K562 (cell line): ENCODE measurements around the gene P3H4. TPM values are rescaled to one million over a fixed set of nuclear protein-coding genes. Genes with fewer than 3 reads are reported as not detected.

Experiments used
- ATAC-seq: fragments of 200-7000 bp; cut with Tn5 transposase; 3 replicates; pipeline ENCODE4 v1.9.1; 2020; ENCODE audit warnings: moderate library complexity
- BruUV-seq: library from RNA; stranded (reverse); fragments of 400-500 nt; replicated peaks from 2 replicates; lab custom pipeline; 2021; lab: Mats Ljungman, UMichigan
- CTCF ChIA-PET: fragments of 300-600 bp; formaldehyde crosslinking; extraction: SDS; loops from one replicate; lab custom pipeline; 2021; ENCODE audit warnings: low intra/inter-chr PET ratio; lab: Yijun Ruan, JAX
- POLR2A ChIA-PET: fragments of 300-600, 350-650 bp; sonication (Branson Sonifier 250); formaldehyde crosslinking; extraction: SDS; loops from one replicate; lab custom pipeline; 2021; ENCODE audit warnings: antibody characterized with exemption, inconsistent platforms; lab: Yijun Ruan, JAX
- DNase-seq, 4 experiments: peaks; one replicate each; pipeline versions ENCODE4 v3.0.0 to v3.0.0-alpha.2; 2011 to 2018; ENCODE audit warnings: low spot score in 3 of 4, mixed read lengths in 3 of 4; ENCODE audit errors: extremely low read depth in 1 of 4
- FAIRE-seq: peaks from 2 replicates; lab custom pipeline; 2011; peaks lifted over from hg19 to GRCh38; lab: Jason Lieb, UNC
- H2AFZ ChIP-seq: 2 replicates; pipeline ENCODE4 v1.6.0; 2011; ENCODE audit warnings: low read depth, low read length, control low read depth, inconsistent platforms
- H3K27ac ChIP-seq: fragments of 200-600 bp; 3 replicates; pipeline ENCODE4 v1.8.0; 2011; ENCODE audit warnings: low read depth, mild to moderate bottlenecking, control low read depth, inconsistent platforms, low read length, moderate library complexity, mixed read lengths; ENCODE audit errors: extremely low read depth
- H3K27me3 ChIP-seq, 2 experiments: fragments of 300-600 bp in 1 of 2; 2 replicates in 1 of 2; 3 replicates in 1 of 2; pipeline versions ENCODE4 v1.6.0 to v1.8.0; 2011; ENCODE audit warnings: inconsistent platforms in 2 of 2, low read length in 2 of 2, mild to moderate bottlenecking in 1 of 2, mixed read lengths in 1 of 2, moderate library complexity in 1 of 2; ENCODE audit not compliant: control insufficient read depth in 2 of 2, insufficient read depth in 2 of 2
- H3K36me3 ChIP-seq: fragments of 300-600 bp; 3 replicates; pipeline ENCODE4 v1.8.0; 2011; ENCODE audit warnings: mild to moderate bottlenecking, low read length, inconsistent platforms; ENCODE audit not compliant: control insufficient read depth, insufficient read depth
- H3K4me1 ChIP-seq, 2 experiments: fragments of 200-600 bp in 1 of 2; replicated peaks in 1 of 2; 2 replicates in 1 of 2; 3 replicates in 1 of 2; pipeline versions ENCODE4 v1.5.1 to v1.8.0; 2011; ENCODE audit warnings: inconsistent platforms in 2 of 2, low read length in 2 of 2, mild to moderate bottlenecking in 1 of 2, mixed read lengths in 1 of 2, moderate library complexity in 1 of 2; ENCODE audit not compliant: control insufficient read depth in 2 of 2, insufficient read depth in 2 of 2
- H3K4me2 ChIP-seq: 2 replicates; pipeline ENCODE4 v1.6.1; 2011; ENCODE audit warnings: low read length, control low read depth, inconsistent platforms, mixed read lengths; ENCODE audit not compliant: insufficient read depth
- H3K4me3 ChIP-seq: fragments of 200-600 bp; sonication (generic), shearing (Covaris generic); 2 replicates; pipeline ENCODE4 v1.5.1; 2016; ENCODE audit warnings: control low read depth, inconsistent platforms
- H3K79me2 ChIP-seq: fragments of 200-600 bp; 3 replicates; pipeline ENCODE4 v1.8.0; 2011; ENCODE audit warnings: low read length, inconsistent platforms; ENCODE audit not compliant: control insufficient read depth, insufficient read depth
- H3K9ac ChIP-seq, 2 experiments: 2 replicates each; pipeline versions ENCODE4 v1.6.0 to v1.6.1; 2011; ENCODE audit warnings: low read depth in 2 of 2, low read length in 2 of 2, control low read depth in 1 of 2, inconsistent platforms in 1 of 2, mild to moderate bottlenecking in 1 of 2, mixed read lengths in 1 of 2; ENCODE audit not compliant: insufficient read depth in 1 of 2
- H3K9me1 ChIP-seq: one replicate; pipeline ENCODE4 v1.6.0; 2011; ENCODE audit warnings: inconsistent platforms, mild to moderate bottlenecking, low read length, moderate library complexity; ENCODE audit not compliant: control insufficient read depth, insufficient read depth
- H3K9me3 ChIP-seq: replicated peaks from 2 replicates; pipeline ENCODE4 v1.5.1; 2011; ENCODE audit warnings: low read depth, low read length, inconsistent platforms; ENCODE audit not compliant: control insufficient read depth, insufficient read depth
- H4K20me1 ChIP-seq: replicated peaks from 2 replicates; pipeline ENCODE4 v1.6.1; 2011; ENCODE audit warnings: low read length, inconsistent platforms, mixed read lengths; ENCODE audit not compliant: control insufficient read depth, insufficient read depth
- ATF7 ChIP-seq: fragments of 450-650 bp; IDR thresholded peaks from 2 replicates; pipeline ENCODE4 v1.7.1; 2014; ENCODE audit warnings: mild to moderate bottlenecking, moderate library complexity
- DDX20 ChIP-seq: fragments of 450-650 bp; IDR thresholded peaks from 2 replicates; pipeline ENCODE4 v1.6.1; 2016; ENCODE audit warnings: missing genetic modification characterization, low read depth, mild to moderate bottlenecking, missing compliant biosample characterization, moderate library complexity
- IRF2 ChIP-seq: sonication (generic); formaldehyde crosslinking; IDR thresholded peaks from 2 replicates; pipeline ENCODE4 v1.8.1; 2022; ENCODE audit warnings: mild to moderate bottlenecking, missing genetic modification reagents
- L3MBTL2 ChIP-seq: fragments of 450-650 bp; IDR thresholded peaks from 2 replicates; pipeline ENCODE4 v1.6.1; 2016; ENCODE audit warnings: mild to moderate bottlenecking, moderate library complexity
- NR2C2 ChIP-seq, 2 experiments: fragments of 200-800 bp in 1 of 2; sonication (Bioruptor generic) in 1 of 2; sonication (generic) in 1 of 2; formaldehyde crosslinking in 1 of 2; IDR thresholded peaks; 2 replicates each; pipeline versions ENCODE4 v1.6.1 to v1.8.0; 2016 to 2022; ENCODE audit warnings: mild to moderate bottlenecking in 1 of 2, missing compliant biosample characterization in 1 of 2, missing genetic modification characterization in 1 of 2, missing genetic modification reagents in 1 of 2
- RBM34 ChIP-seq: fragments of 200-400 bp; formaldehyde crosslinking; IDR thresholded peaks from 2 replicates; pipeline ENCODE4 v1.6.1; 2018; ENCODE audit warnings: low read length, borderline replicate concordance; ENCODE audit not compliant: insufficient read depth
- SIN3A ChIP-seq, 2 experiments: fragments of 150-350 bp in 1 of 2; IDR thresholded peaks; 2 replicates each; pipeline ENCODE4 v1.6.1; 2011 to 2016; ENCODE audit warnings: borderline replicate concordance in 2 of 2, low read depth in 2 of 2, low read length in 2 of 2, mild to moderate bottlenecking in 2 of 2, moderate library complexity in 2 of 2; ENCODE audit not compliant: control insufficient read depth in 1 of 2
- TCF7L2 ChIP-seq: fragments of 150-350 bp; IDR thresholded peaks from 2 replicates; pipeline ENCODE4 v1.6.1; 2016; ENCODE audit warnings: low read depth, mild to moderate bottlenecking, low read length, moderate library complexity
- ZFP36 ChIP-seq: fragments of 150-350 bp; IDR thresholded peaks from 2 replicates; pipeline ENCODE4 v1.6.1; 2018; ENCODE audit warnings: low read length, low read depth; ENCODE audit not compliant: partially characterized antibody
- ZKSCAN1 ChIP-seq: fragments of 150-350 bp; IDR thresholded peaks from 2 replicates; pipeline ENCODE4 v1.6.1; 2016; ENCODE audit warnings: low read depth, low read length
- ZNF589 ChIP-seq: fragments of 200-800 bp; sonication (Bioruptor generic); IDR thresholded peaks from 2 replicates; pipeline ENCODE4 v1.6.1; 2016; ENCODE audit warnings: low read depth, missing genetic modification characterization, missing compliant biosample characterization
- WGBS: fragments of 100-300 bp; shearing (Covaris generic); methylation state at CpG from one replicate; pipeline ENCODE4 v1.1.6; 2016; ENCODE audit warnings: low coverage, mixed read lengths; ENCODE audit not compliant: insufficient coverage; ENCODE audit errors: missing lambda C conversion rate; 5-methylcytosine and 5-hydroxymethylcytosine counted together
- in situ Hi-C: fragments of 300-500 bp; cut with MboI; formaldehyde crosslinking; loops from 4 replicates; pipeline ENCODE4 v1.15.0; 2018; ENCODE audit warnings: inconsistent platforms, mixed read lengths
- intact Hi-C: fragments of 100-400 bp; cut with micrococcal nuclease; formaldehyde crosslinking; loops from 2 replicates; pipeline ENCODE4 v1.14.2; 2022
- polyA plus RNA-seq, 8 experiments: library from polyadenylated mRNA; depleted of rRNA in 4 of 8; stranded (reverse) in 5 of 8; unstranded in 3 of 8; fragments of >200 nt; fragmentation: Nextera tagmentation in 2 of 8; fragmentation: Illumina TruSeq in 1 of 8; extraction: Ambion mirVana in 2 of 8; extraction: Trizol in 1 of 8; gene quantifications; 2 replicates each; pipeline versions ENCODE4 v1.2.1 to v1.2.3, GENCODE V29; 2011 to 2014; ENCODE audit warnings: inconsistent platforms in 1 of 8, missing spikeins in 1 of 8
- total RNA-seq, 7 experiments: library from RNA; depleted of rRNA in 6 of 7; stranded (reverse); fragments of >200 nt in 6 of 7; fragmentation: Illumina TruSeq in 2 of 7; extraction: Trizol in 2 of 7; gene quantifications; 2 replicates each; pipeline versions ENCODE4 v1.2.1 to v1.2.3, GENCODE V29; 2011 to 2021; ENCODE audit warnings: low replicate concordance in 1 of 7
- TF ChIP-seq, protein P1 (sequence below): fragments of 250-450 bp; sonication (Bioruptor Pico); IDR thresholded peaks from 2 replicates; pipeline ENCODE4 v1.4.0; 2020; ENCODE audit warnings: mild to moderate bottlenecking, moderate library complexity

The P3H4 gene
- total and polyA plus RNA-seq, 9 of the 15 experiments (the other 6 are each of a cell fraction or from before 2014, with no cell fraction given), result 0.10 to 3.7 (median 1.0) TPM

DNA sequence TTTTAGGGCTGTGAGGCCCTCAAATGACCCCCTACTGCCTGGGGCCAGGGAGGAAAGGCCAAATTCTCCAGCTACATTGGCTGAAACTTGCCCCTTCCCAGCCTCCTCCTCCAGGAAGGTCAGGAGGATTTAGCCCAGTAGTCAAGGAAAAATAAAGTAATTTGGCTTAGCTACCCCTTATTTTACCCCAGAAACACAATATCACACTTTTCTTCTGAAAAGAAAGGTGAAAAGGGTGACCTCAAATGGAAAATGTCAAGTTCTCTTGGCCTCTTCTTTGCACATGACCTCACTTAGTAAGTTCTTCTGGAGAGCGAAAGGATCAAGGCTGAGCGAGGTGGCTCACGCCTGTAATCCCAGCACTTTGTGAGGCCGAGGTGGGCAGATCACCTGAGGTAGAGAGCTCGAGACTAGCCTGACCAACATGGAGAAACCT, 17.2 kb downstream of the P3H4 start:
- DNase-seq (no peak), ATAC-seq (no peak), FAIRE-seq (no peak)
- ChIA-PET POLR2A (interaction anchor here (0.6 to 4.3 kb wide), 7 partner anchors 8 to 105 kb away, joined by 3 to 17 read pairs (median 4); partner anchors contain the start of genes EIF1, JUP and KLHL11), CTCF (no interaction called here)
- BruUV-seq, result no TSS peak
- intact Hi-C loops (no loop called here), in situ Hi-C loops (no loop called here)
- H3K36me3 ChIP-seq, result no peaks in the 10 kb centered on the region
- H3K9me3 ChIP-seq, result no peaks in the 10 kb centered on the region
- WGBS, result 76% methylated on average over 5 of the region's 5 CpGs
- peaks cover 44 to 55% of the 10 kb centered on the region in 2 experiments for H3K4me1 ChIP-seq
- H3K4me3 ChIP-seq, result no peak overlapping the region
- TF ChIP-seq, protein P1, sequence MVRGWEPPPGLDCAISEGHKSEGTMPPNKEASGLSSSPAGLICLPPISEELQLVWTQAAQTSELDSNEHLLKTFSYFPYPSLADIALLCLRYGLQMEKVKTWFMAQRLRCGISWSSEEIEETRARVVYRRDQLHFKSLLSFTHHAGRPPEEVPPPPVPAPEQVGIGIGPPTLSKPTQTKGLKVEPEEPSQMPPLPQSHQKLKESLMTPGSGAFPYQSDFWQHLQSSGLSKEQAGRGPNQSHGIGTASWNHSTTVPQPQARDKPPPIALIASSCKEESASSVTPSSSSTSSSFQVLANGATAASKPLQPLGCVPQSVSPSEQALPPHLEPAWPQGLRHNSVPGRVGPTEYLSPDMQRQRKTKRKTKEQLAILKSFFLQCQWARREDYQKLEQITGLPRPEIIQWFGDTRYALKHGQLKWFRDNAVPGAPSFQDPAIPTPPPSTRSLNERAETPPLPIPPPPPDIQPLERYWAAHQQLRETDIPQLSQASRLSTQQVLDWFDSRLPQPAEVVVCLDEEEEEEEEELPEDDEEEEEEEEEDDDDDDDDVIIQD (CRISPR knock-in tag), result no peak
- TF ChIP-seq NR2C2 (CRISPR knock-in tag; IDR thresholded peaks at IDR 0.05) (no peak), NR2C2 (tag; IDR thresholded peaks at IDR 0.05) (peak; percentile 11; the same call in 1 of the 2 replicates), IRF2 (CRISPR knock-in tag) (no peak), TCF7L2 (no peak), ATF7 (0 out of 2 replicates have a peak, but pooled peaks have one; percentile 13), SIN3A (IDR thresholded peaks at IDR 0.05; ENCODE audit: borderline replicate concordance in 2 of 2, control insufficient read depth in 1 of 2, low read depth in 2 of 2, low read length in 2 of 2) (no peak), DDX20 (tag) (peak; percentile 13; the same call in 1 of the 2 replicates), ZKSCAN1 (no peak), L3MBTL2 (0 out of 2 replicates have a peak, but pooled peaks have one; percentile 10), ZNF589 (CRISPR knock-in tag) (no peak), ZFP36 (peak; percentile 88), RBM34 (no peak)
- H3K4me2 ChIP-seq, result no peak overlapping the region
- peak overlapping the region; percentile 86 for H2AFZ ChIP-seq
- H3K79me2 ChIP-seq, result no peaks in the 10 kb centered on the region
- H3K9ac ChIP-seq, result peak overlapping the region; percentile 43 to 74; a peak in 2 of 4 replicates
- H3K9me1 ChIP-seq, result no peaks in the 10 kb centered on the region
- no peaks in the 10 kb centered on the region for H3K27me3 ChIP-seq
- peak overlapping the region; percentile 24 for H3K27ac ChIP-seq
- H4K20me1 ChIP-seq, result no peaks in the 10 kb centered on the region
